ENCODE measurements around the gene BAIAP2L1.

The BAIAP2L1 gene

DNA sequence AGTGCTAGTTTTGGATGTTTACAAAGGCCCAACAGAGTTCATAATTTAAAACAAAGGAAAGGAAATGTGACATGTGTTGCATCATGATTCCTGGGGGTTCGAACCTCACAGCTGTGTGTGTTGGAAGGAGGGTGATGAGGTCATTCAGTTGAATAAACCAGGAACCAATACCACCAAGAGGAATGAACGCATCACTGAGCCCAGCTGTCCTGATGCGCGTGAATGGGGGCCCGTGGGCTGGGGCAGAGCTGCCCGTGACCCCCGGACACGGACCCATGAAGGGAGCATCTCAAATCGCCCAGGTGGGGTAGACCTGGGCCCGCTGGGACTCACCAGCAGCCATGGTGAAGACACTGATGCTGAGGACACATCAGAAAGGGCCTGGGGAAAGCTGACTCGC lies 86.4 kb downstream of the BAIAP2L1 start:
- TF ChIP-seq YY1 (IDR thresholded peaks at IDR 0.05; ENCODE audit: low read depth) (no peak), FOXM1 (IDR thresholded peaks at IDR 0.05; ENCODE audit: borderline replicate concordance, low read depth) (no peak), EP300 (IDR thresholded peaks at IDR 0.05; ENCODE audit: borderline replicate concordance) (no peak), ZBTB7A (IDR thresholded peaks at IDR 0.05; ENCODE audit: low read depth) (no peak), RAD21 (IDR thresholded peaks at IDR 0.05; ENCODE audit: low read depth) (no peak), CREB1 (IDR thresholded peaks at IDR 0.05; ENCODE audit: low read depth) (no peak), CEBPB (IDR thresholded peaks at IDR 0.05) (no peak), TAF1 (IDR thresholded peaks at IDR 0.05; ENCODE audit: low read depth) (no peak), EGR1 (IDR thresholded peaks at IDR 0.05) (no peak), TCF12 (IDR thresholded peaks at IDR 0.05; ENCODE audit: low read depth) (no peak), NFIC (IDR thresholded peaks at IDR 0.05) (no peak), TEAD4 (IDR thresholded peaks at IDR 0.05) (no peak)
- TF ChIP-seq, protein P1, sequence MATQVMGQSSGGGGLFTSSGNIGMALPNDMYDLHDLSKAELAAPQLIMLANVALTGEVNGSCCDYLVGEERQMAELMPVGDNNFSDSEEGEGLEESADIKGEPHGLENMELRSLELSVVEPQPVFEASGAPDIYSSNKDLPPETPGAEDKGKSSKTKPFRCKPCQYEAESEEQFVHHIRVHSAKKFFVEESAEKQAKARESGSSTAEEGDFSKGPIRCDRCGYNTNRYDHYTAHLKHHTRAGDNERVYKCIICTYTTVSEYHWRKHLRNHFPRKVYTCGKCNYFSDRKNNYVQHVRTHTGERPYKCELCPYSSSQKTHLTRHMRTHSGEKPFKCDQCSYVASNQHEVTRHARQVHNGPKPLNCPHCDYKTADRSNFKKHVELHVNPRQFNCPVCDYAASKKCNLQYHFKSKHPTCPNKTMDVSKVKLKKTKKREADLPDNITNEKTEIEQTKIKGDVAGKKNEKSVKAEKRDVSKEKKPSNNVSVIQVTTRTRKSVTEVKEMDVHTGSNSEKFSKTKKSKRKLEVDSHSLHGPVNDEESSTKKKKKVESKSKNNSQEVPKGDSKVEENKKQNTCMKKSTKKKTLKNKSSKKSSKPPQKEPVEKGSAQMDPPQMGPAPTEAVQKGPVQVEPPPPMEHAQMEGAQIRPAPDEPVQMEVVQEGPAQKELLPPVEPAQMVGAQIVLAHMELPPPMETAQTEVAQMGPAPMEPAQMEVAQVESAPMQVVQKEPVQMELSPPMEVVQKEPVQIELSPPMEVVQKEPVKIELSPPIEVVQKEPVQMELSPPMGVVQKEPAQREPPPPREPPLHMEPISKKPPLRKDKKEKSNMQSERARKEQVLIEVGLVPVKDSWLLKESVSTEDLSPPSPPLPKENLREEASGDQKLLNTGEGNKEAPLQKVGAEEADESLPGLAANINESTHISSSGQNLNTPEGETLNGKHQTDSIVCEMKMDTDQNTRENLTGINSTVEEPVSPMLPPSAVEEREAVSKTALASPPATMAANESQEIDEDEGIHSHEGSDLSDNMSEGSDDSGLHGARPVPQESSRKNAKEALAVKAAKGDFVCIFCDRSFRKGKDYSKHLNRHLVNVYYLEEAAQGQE (IDR thresholded peaks at IDR 0.05; ENCODE audit: low read depth): no peak

- TF ChIP-seq EP300 (IDR thresholded peaks at IDR 0.05; ENCODE audit: borderline replicate concordance): no peak
- no peak for TF ChIP-seq CEBPB (IDR thresholded peaks at IDR 0.05)
- no peak for TF ChIP-seq EGR1 (IDR thresholded peaks at IDR 0.05)
- no peak for TF ChIP-seq MAX (IDR thresholded peaks at IDR 0.05)
- no peak for TF ChIP-seq FOXM1 (IDR thresholded peaks at IDR 0.05; ENCODE audit: borderline replicate concordance, low read depth)
- TF ChIP-seq TEAD4 (IDR thresholded peaks at IDR 0.05): no peak
- TF ChIP-seq TAF1 (IDR thresholded peaks at IDR 0.05; ENCODE audit: low read depth): no peak
- no peak for TF ChIP-seq TCF12 (IDR thresholded peaks at IDR 0.05; ENCODE audit: low read depth)
- TF ChIP-seq YY1 (IDR thresholded peaks at IDR 0.05; ENCODE audit: low read depth): no peak
- TF ChIP-seq RAD21 (IDR thresholded peaks at IDR 0.05; ENCODE audit: low read depth): no peak
- TF ChIP-seq, protein P2, sequence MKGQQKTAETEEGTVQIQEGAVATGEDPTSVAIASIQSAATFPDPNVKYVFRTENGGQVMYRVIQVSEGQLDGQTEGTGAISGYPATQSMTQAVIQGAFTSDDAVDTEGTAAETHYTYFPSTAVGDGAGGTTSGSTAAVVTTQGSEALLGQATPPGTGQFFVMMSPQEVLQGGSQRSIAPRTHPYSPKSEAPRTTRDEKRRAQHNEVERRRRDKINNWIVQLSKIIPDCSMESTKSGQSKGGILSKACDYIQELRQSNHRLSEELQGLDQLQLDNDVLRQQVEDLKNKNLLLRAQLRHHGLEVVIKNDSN (IDR thresholded peaks at IDR 0.05): no peak
- TF ChIP-seq CREB1 (IDR thresholded peaks at IDR 0.05; ENCODE audit: low read depth): no peak
- TF ChIP-seq ZBTB7A (IDR thresholded peaks at IDR 0.05; ENCODE audit: low read depth): no peak
These were observed 88.7 kb downstream of the BAIAP2L1 start for GRCh38 chr7:98312201-98312600.

- TF ChIP-seq RAD21 (IDR thresholded peaks at IDR 0.05; ENCODE audit: low read depth) (no peak), TEAD4 (IDR thresholded peaks at IDR 0.05) (no peak), YY1 (IDR thresholded peaks at IDR 0.05; ENCODE audit: low read depth) (no peak), TAF1 (IDR thresholded peaks at IDR 0.05; ENCODE audit: low read depth) (no peak), TCF12 (IDR thresholded peaks at IDR 0.05; ENCODE audit: low read depth) (no peak), MAX (IDR thresholded peaks at IDR 0.05) (no peak), CEBPB (IDR thresholded peaks at IDR 0.05) (no peak), CREB1 (IDR thresholded peaks at IDR 0.05; ENCODE audit: low read depth) (no peak), EGR1 (IDR thresholded peaks at IDR 0.05) (no peak), EP300 (IDR thresholded peaks at IDR 0.05; ENCODE audit: borderline replicate concordance) (no peak), ZBTB7A (IDR thresholded peaks at IDR 0.05; ENCODE audit: low read depth) (no peak), NFIC (IDR thresholded peaks at IDR 0.05) (no peak)
- TF ChIP-seq, protein P2 (IDR thresholded peaks at IDR 0.05): no peak
These were observed 91.3 kb downstream of the BAIAP2L1 start for GRCh38 chr7:98309566-98309965.

DNA sequence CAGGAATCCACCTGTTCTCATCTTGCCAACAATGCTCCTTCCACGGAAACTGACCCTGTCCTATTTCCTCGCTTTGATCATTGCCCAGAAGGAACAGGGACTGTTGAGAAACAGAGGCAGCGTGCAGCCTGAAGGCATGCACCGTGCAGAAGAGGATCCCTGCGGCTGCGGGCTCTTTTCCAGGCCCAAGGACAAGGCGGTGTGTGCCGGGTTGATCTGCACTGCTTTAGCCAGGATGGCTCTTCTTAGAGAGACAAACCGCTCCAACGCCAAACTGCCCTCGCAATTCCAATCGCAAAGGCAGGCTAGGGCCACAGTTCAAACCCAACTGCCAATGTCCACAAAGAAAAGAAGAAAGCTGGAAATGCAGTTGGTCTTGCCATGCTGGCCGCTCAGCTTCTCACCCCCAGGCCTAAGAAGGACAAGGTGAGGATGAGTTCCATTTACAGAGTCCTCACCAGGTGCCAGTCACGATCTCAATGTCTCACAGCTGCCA lies 92.9 kb downstream of the BAIAP2L1 start:
- TF ChIP-seq YY1 (IDR thresholded peaks at IDR 0.05; ENCODE audit: low read depth) (no peak), CREB1 (IDR thresholded peaks at IDR 0.05; ENCODE audit: low read depth) (no peak), CEBPB (IDR thresholded peaks at IDR 0.05) (no peak), FOXM1 (IDR thresholded peaks at IDR 0.05; ENCODE audit: borderline replicate concordance, low read depth) (no peak), TAF1 (IDR thresholded peaks at IDR 0.05; ENCODE audit: low read depth) (no peak), MAX (IDR thresholded peaks at IDR 0.05) (no peak), ZBTB7A (IDR thresholded peaks at IDR 0.05; ENCODE audit: low read depth) (no peak), TCF12 (IDR thresholded peaks at IDR 0.05; ENCODE audit: low read depth) (no peak), NFIC (IDR thresholded peaks at IDR 0.05) (no peak), TEAD4 (IDR thresholded peaks at IDR 0.05) (no peak), EP300 (IDR thresholded peaks at IDR 0.05; ENCODE audit: borderline replicate concordance) (no peak), EGR1 (IDR thresholded peaks at IDR 0.05) (no peak), RAD21 (IDR thresholded peaks at IDR 0.05; ENCODE audit: low read depth) (no peak)
- TF ChIP-seq, protein P1 (IDR thresholded peaks at IDR 0.05; ENCODE audit: low read depth): no peak
- TF ChIP-seq, protein P2 (IDR thresholded peaks at IDR 0.05): no peak
